SJCRH30 (cell line): ENCODE data around the gene XRN2. TPM values are rescaled to one million over a fixed set of nuclear protein-coding genes. Genes with fewer than 3 reads are reported as not detected.

Source experiments
- DNase-seq, 2 experiments: peaks; one replicate each; pipeline ENCODE4 v3.0.0-alpha.2; 2015 to 2020
- H3K27ac ChIP-seq: fragments of 250-450 bp; sonication (Bioruptor Pico); 2 replicates; pipeline ENCODE4 v1.5.1; 2020; ENCODE audit warnings: mild to moderate bottlenecking, moderate library complexity
- H3K27me3 ChIP-seq: fragments of 250-450 bp; sonication (Bioruptor Pico); 2 replicates; pipeline ENCODE4 v1.5.1; 2020; ENCODE audit warnings: mild to moderate bottlenecking, moderate library complexity
- H3K36me3 ChIP-seq: fragments of 250-450 bp; sonication (Bioruptor Pico); 2 replicates; pipeline ENCODE4 v1.5.1; 2020; ENCODE audit warnings: mild to moderate bottlenecking, moderate library complexity
- H3K4me1 ChIP-seq: fragments of 250-450 bp; sonication (Bioruptor Pico); 2 replicates; pipeline ENCODE4 v1.5.1; 2020; ENCODE audit warnings: mild to moderate bottlenecking, moderate library complexity
- H3K4me3 ChIP-seq: fragments of 250-450 bp; sonication (Bioruptor Pico); 2 replicates; pipeline ENCODE4 v1.5.1; 2020; ENCODE audit warnings: mild to moderate bottlenecking, moderate library complexity
- H3K9me3 ChIP-seq: fragments of 250-450 bp; sonication (Bioruptor Pico); replicated peaks from 2 replicates; pipeline ENCODE4 v1.5.1; 2020; ENCODE audit warnings: mild to moderate bottlenecking, moderate library complexity
- total RNA-seq: library from RNA; depleted of rRNA; stranded (reverse); fragments of >200 nt; shearing (Covaris generic); gene quantifications from 2 replicates; pipeline ENCODE4 v1.2.3, GENCODE V29; 2014; rRNA removed

The XRN2 gene
- total RNA-seq, result 161 and 166 TPM in 2 replicates

- peak within 1 kb of the TSS; percentile 99 for H3K4me3 ChIP-seq
- peaks cover 3% of the 10 kb centered on the region; the same call in 1 of the 2 replicates for H3K4me1 ChIP-seq
- peaks cover 5% of the 10 kb centered on the region; the same call in 1 of the 2 replicates for H3K36me3 ChIP-seq
- H3K27me3 ChIP-seq, result no peaks in the 10 kb centered on the region
- H3K9me3 ChIP-seq, result peaks cover 2% of the 10 kb centered on the region; the same call in 1 of the 2 replicates
- DNase-seq, result peak; percentile 96
- H3K27ac ChIP-seq, result peak within 1 kb of the TSS; percentile 99
Observed at GRCh38 chr20:21303061-21303871, at the start of gene XRN2. Gene XRN2, plus strand, starts transcription at chr20:21303331. Its CDS starts 68 bp downstream, at chr20:21303399.

GRCh38 chr20:21257192-21257591, 45.9 kb upstream of the XRN2 start:
- Histone ChIP-seq H3K36me3 (no peaks in the 10 kb centered on the region), H3K4me3 (no peak overlapping the region), H3K27ac (no peak overlapping the region), H3K9me3 (no peaks in the 10 kb centered on the region), H3K4me1 (no peaks in the 10 kb centered on the region), H3K27me3 (no peaks in the 10 kb centered on the region)
- DNase-seq, result no peak

GRCh38 chr20:21258411-21258810, 44.7 kb upstream of the XRN2 start:
- Histone ChIP-seq H3K4me1 (no peaks in the 10 kb centered on the region), H3K27ac (no peak overlapping the region), H3K27me3 (no peaks in the 10 kb centered on the region), H3K4me3 (no peak overlapping the region), H3K9me3 (no peaks in the 10 kb centered on the region), H3K36me3 (no peaks in the 10 kb centered on the region)
- no peak for DNase-seq

GRCh38 chr20:21259346-21259745, 43.8 kb upstream of the XRN2 start:
- no peaks in the 10 kb centered on the region for H3K36me3 ChIP-seq
- no peak for DNase-seq
- H3K27me3 ChIP-seq, result no peaks in the 10 kb centered on the region
- no peak overlapping the region for H3K4me3 ChIP-seq
- no peaks in the 10 kb centered on the region for H3K9me3 ChIP-seq
- H3K4me1 ChIP-seq, result no peaks in the 10 kb centered on the region
- H3K27ac ChIP-seq, result no peak overlapping the region

- H3K36me3 ChIP-seq, result no peaks in the 10 kb centered on the region
- H3K27me3 ChIP-seq, result 0 out of 2 replicates have a peak, but pooled peaks cover 4% of the 10 kb centered on the region
- H3K27ac ChIP-seq, result no peak overlapping the region
- H3K4me1 ChIP-seq, result no peaks in the 10 kb centered on the region
- no peaks in the 10 kb centered on the region; the same call in 1 of the 2 replicates for H3K9me3 ChIP-seq
- DNase-seq, result no peak
- no peak overlapping the region for H3K4me3 ChIP-seq
Observed at GRCh38 chr20:21262812-21263211, 40.3 kb upstream of the XRN2 start.

GRCh38 chr20:21265261-21266190, 37.6 kb upstream of the XRN2 start:
- 0 out of 2 replicates have a peak, but pooled peaks cover 4% of the 10 kb centered on the region for H3K27me3 ChIP-seq
- no peaks in the 10 kb centered on the region for H3K4me1 ChIP-seq
- no peaks in the 10 kb centered on the region; the same call in 1 of the 2 replicates for H3K9me3 ChIP-seq
- DNase-seq, result peak; percentile 33 to 59
- H3K36me3 ChIP-seq, result no peaks in the 10 kb centered on the region
- H3K27ac ChIP-seq, result no peak overlapping the region
- H3K4me3 ChIP-seq, result no peak overlapping the region

GRCh38 chr20:21266191-21266536, 37.0 kb upstream of the XRN2 start:
- no peaks in the 10 kb centered on the region for H3K36me3 ChIP-seq
- H3K9me3 ChIP-seq, result no peaks in the 10 kb centered on the region; the same call in 1 of the 2 replicates
- no peak overlapping the region for H3K4me3 ChIP-seq
- H3K27ac ChIP-seq, result no peak overlapping the region
- no peak for DNase-seq
- H3K4me1 ChIP-seq, result no peaks in the 10 kb centered on the region
- 0 out of 2 replicates have a peak, but pooled peaks cover 4% of the 10 kb centered on the region for H3K27me3 ChIP-seq

- H3K4me3 ChIP-seq, result no peak overlapping the region
- DNase-seq, result no peak
- H3K27ac ChIP-seq, result no peak overlapping the region
- H3K4me1 ChIP-seq, result no peaks in the 10 kb centered on the region
- H3K36me3 ChIP-seq, result no peaks in the 10 kb centered on the region
- H3K27me3 ChIP-seq, result 0 out of 2 replicates have a peak, but pooled peaks cover 4% of the 10 kb centered on the region
- no peaks in the 10 kb centered on the region; the same call in 1 of the 2 replicates for H3K9me3 ChIP-seq
Observed at GRCh38 chr20:21269772-21270171, 33.4 kb upstream of the XRN2 start.

GRCh38 chr20:21270806-21271205, 32.3 kb upstream of the XRN2 start:
- H3K27me3 ChIP-seq, result 0 out of 2 replicates have a peak, but pooled peaks cover 4% of the 10 kb centered on the region
- DNase-seq, result no peak
- no peak overlapping the region for H3K4me3 ChIP-seq
- no peaks in the 10 kb centered on the region for H3K4me1 ChIP-seq
- H3K9me3 ChIP-seq, result no peaks in the 10 kb centered on the region; the same call in 1 of the 2 replicates
- no peaks in the 10 kb centered on the region for H3K36me3 ChIP-seq
- no peak overlapping the region for H3K27ac ChIP-seq

GRCh38 chr20:21272279-21272678, 30.9 kb upstream of the XRN2 start:
- no peaks in the 10 kb centered on the region; the same call in 1 of the 2 replicates for H3K9me3 ChIP-seq
- no peaks in the 10 kb centered on the region for H3K27me3 ChIP-seq
- H3K4me3 ChIP-seq, result no peak overlapping the region
- H3K27ac ChIP-seq, result no peak overlapping the region
- no peak for DNase-seq
- H3K4me1 ChIP-seq, result no peaks in the 10 kb centered on the region
- no peaks in the 10 kb centered on the region for H3K36me3 ChIP-seq

GRCh38 chr20:21272679-21273078, 30.5 kb upstream of the XRN2 start:
- no peak overlapping the region for H3K4me3 ChIP-seq
- H3K27ac ChIP-seq, result no peak overlapping the region
- H3K27me3 ChIP-seq, result no peaks in the 10 kb centered on the region
- H3K9me3 ChIP-seq, result no peaks in the 10 kb centered on the region; the same call in 1 of the 2 replicates
- DNase-seq, result no peak
- H3K36me3 ChIP-seq, result no peaks in the 10 kb centered on the region
- H3K4me1 ChIP-seq, result no peaks in the 10 kb centered on the region

GRCh38 chr20:21273755-21274386, 29.3 kb upstream of the XRN2 start:
- H3K4me1 ChIP-seq, result no peaks in the 10 kb centered on the region

GRCh38 chr20:21278829-21279228, 24.3 kb upstream of the XRN2 start:
- H3K9me3 ChIP-seq, result no peaks in the 10 kb centered on the region
- no peak overlapping the region for H3K27ac ChIP-seq
- no peaks in the 10 kb centered on the region for H3K36me3 ChIP-seq
- DNase-seq, result no peak
- no peaks in the 10 kb centered on the region for H3K27me3 ChIP-seq
- H3K4me1 ChIP-seq, result no peaks in the 10 kb centered on the region
- H3K4me3 ChIP-seq, result no peak overlapping the region

More at GRCh38 chr20:21273755-21274386, 29.3 kb upstream of the XRN2 start:
- H3K36me3 ChIP-seq, result no peaks in the 10 kb centered on the region
- no peaks in the 10 kb centered on the region for H3K27me3 ChIP-seq
- H3K4me3 ChIP-seq, result no peak overlapping the region
- H3K9me3 ChIP-seq, result no peaks in the 10 kb centered on the region; the same call in 1 of the 2 replicates
- no peak overlapping the region for H3K27ac ChIP-seq
- DNase-seq, result no peak

GRCh38 chr20:21279706-21280521, 23.2 kb upstream of the XRN2 start:
- Histone ChIP-seq H3K27me3 (no peaks in the 10 kb centered on the region), H3K27ac (no peak overlapping the region), H3K4me1 (no peaks in the 10 kb centered on the region)

More at GRCh38 chr20:21279706-21280521, 23.2 kb upstream of the XRN2 start:
- DNase-seq, result no peak
- Histone ChIP-seq H3K4me3 (no peak overlapping the region), H3K9me3 (no peaks in the 10 kb centered on the region), H3K36me3 (no peaks in the 10 kb centered on the region)
